Stomach (tissue), 9 donors: Measurements from ENCODE around the gene FGF4. TPM values are rescaled to one million over a fixed set of nuclear protein-coding genes. Genes with fewer than 3 reads are reported as not detected.

Experiments
- DNase-seq, 2 donors: peaks; one replicate each; pipeline versions ENCODE4 v3.0.0 to v3.0.0-alpha.2; 2013 to 2019
- H3K27ac ChIP-seq, 5 donors: fragments of 200-600 bp in 4 of 5; sonication (generic) in 4 of 5; one replicate each; pipeline ENCODE4 v1.5.1; 2013 to 2019; ENCODE audit warnings: mild to moderate bottlenecking in 1 of 5, moderate library complexity in 1 of 5
- H3K27me3 ChIP-seq, 3 donors: fragments of 200-600 bp; sonication (generic); one replicate each; pipeline ENCODE4 v1.5.1; 2017 to 2019; ENCODE audit warnings: mixed run types in 1 of 3
- H3K36me3 ChIP-seq, 4 donors: fragments of 200-600 bp; sonication (generic); 1 replicate in 3 of 4; 2 replicates in 1 of 4; pipeline ENCODE4 v1.5.1; 2016 to 2019
- H3K4me1 ChIP-seq, 4 donors: fragments of 200-600 bp; sonication (generic); one replicate each; pipeline ENCODE4 v1.5.1; 2016 to 2019
- H3K4me3 ChIP-seq, 4 donors: fragments of 200-600 bp; sonication (generic) in 3 of 4; one replicate each; pipeline ENCODE4 v1.5.1; 2016 to 2019; ENCODE audit warnings: mild to moderate bottlenecking in 1 of 4
- H3K9me3 ChIP-seq, 4 donors: fragments of 200-600 bp; sonication (generic); one replicate each; pipeline ENCODE4 v1.5.1; 2016 to 2019
- CTCF ChIP-seq, 7 experiments: fragments of 450-650 bp in 4 of 7; fragments of 200-600 bp in 3 of 7; sonication (generic) in 3 of 7; IDR thresholded peaks; one replicate each; pipeline ENCODE4 v1.5.1; 2016 to 2019; ENCODE audit warnings: antibody characterized with exemption in 7 of 7, control low read depth in 2 of 7, mild to moderate bottlenecking in 1 of 7
- EP300 ChIP-seq: sonication (generic); formaldehyde crosslinking; IDR thresholded peaks from one replicate; pipeline ENCODE4 v1.6.1; 2017; ENCODE audit warnings: antibody characterized with exemption
- POLR2A ChIP-seq, 4 donors: fragments of 450-650 bp; IDR thresholded peaks; one replicate each; pipeline ENCODE4 v1.6.1; 2016; ENCODE audit warnings: antibody characterized with exemption in 4 of 4, control low read depth in 2 of 4, mild to moderate bottlenecking in 1 of 4, moderate library complexity in 1 of 4
- POLR2AphosphoS5 ChIP-seq, 3 donors: sonication (generic); formaldehyde crosslinking; IDR thresholded peaks; one replicate each; pipeline ENCODE4 v1.6.1; 2016; ENCODE audit warnings: antibody characterized with exemption in 3 of 3
- WGBS, 5 donors: extraction: QIAGEN DNeasy Blood & Tissue Kit in 3 of 5; methylation state at CpG; one replicate each; pipeline versions ENCODE4 v1.1.5 to v1.1.7; 2013 to 2018; 5-methylcytosine and 5-hydroxymethylcytosine counted together
- intact Hi-C: fragments of 100-400 bp; cut with DNase I; formaldehyde crosslinking; loops from one replicate; pipeline ENCODE4 v1.15.1; 2023; ENCODE audit warnings: low total_unique reads
- polyA plus RNA-seq, 3 donors: library from polyadenylated mRNA; stranded (reverse); fragments of 200-250 nt; gene quantifications; one replicate each; pipeline ENCODE4 v1.2.3, GENCODE V29; 2013
- total RNA-seq, 5 donors: library from RNA; depleted of rRNA; stranded (reverse); fragments of >200 nt; gene quantifications; one replicate each; pipeline versions ENCODE4 v1.1.0 to v1.2.3, GENCODE V29; 2014 to 2016
- donor health status: healthy with polysubstance abuse.
- donor health status: Bipolar disorder and iron deficiency.
- donor health status: healthy.

FGF4 gene
- total and polyA plus RNA-seq, 8 donors, result not detected

GRCh38 chr11:69726019-69726418, 49.1 kb downstream of the FGF4 start:
- Histone ChIP-seq H3K4me1 (no peaks in the 10 kb centered on the region), H3K27ac (no peak overlapping the region), H3K27me3 (peaks cover 5 to 89% (median 20%) of the 10 kb centered on the region in 3 donors), H3K9me3 (no peaks in the 10 kb centered on the region), H3K4me3 (no peak overlapping the region), H3K36me3 (no peaks in the 10 kb centered on the region)
- TF ChIP-seq EP300 (no peak), CTCF (IDR thresholded peaks at IDR 0.05) (no peak), POLR2A (IDR thresholded peaks at IDR 0.05) (no peak), POLR2AphosphoS5 (IDR thresholded peaks at IDR 0.05) (no peak)
- intact Hi-C loops, result loop anchor here (10.0 kb wide), 1 partner anchor 149 kb away; no protein-coding TSS in a partner anchor
- WGBS, 5 donors, result 59 to 74% (median 70%) methylated on average over 8 to 9 of the region's 9 CpGs
- DNase-seq, result no peak

- Histone ChIP-seq H3K36me3 (no peaks in the 10 kb centered on the region), H3K27me3 (peaks cover 10 to 90% (median 41%) of the 10 kb centered on the region in 3 donors), H3K9me3 (no peaks in the 10 kb centered on the region), H3K4me3 (no peak overlapping the region), H3K4me1 (peaks cover 0 to 5% (median 0%) of the 10 kb centered on the region in 4 donors), H3K27ac (no peak overlapping the region)
- no peak for DNase-seq
- TF ChIP-seq POLR2AphosphoS5 (IDR thresholded peaks at IDR 0.05) (no peak), CTCF (IDR thresholded peaks at IDR 0.05) (no peak), POLR2A (IDR thresholded peaks at IDR 0.05) (no peak), EP300 (no peak)
- intact Hi-C loops, result loop anchor here (10.0 kb wide), 1 partner anchor 153 kb away; no protein-coding TSS in a partner anchor
- WGBS, 5 donors, result 31 to 49% (median 33%) methylated on average over 9 of the region's 9 CpGs
These were observed 53.4 kb downstream of the FGF4 start for GRCh38 chr11:69721745-69722144.

GRCh38 chr11:69721106-69721505, 54.0 kb downstream of the FGF4 start:
- 40 to 56% (median 45%) methylated on average over 14 of the region's 14 CpGs for WGBS, 5 donors
- no peak for TF ChIP-seq EP300
- no peak for TF ChIP-seq POLR2A (IDR thresholded peaks at IDR 0.05)
- H3K9me3 ChIP-seq, result no peaks in the 10 kb centered on the region
- H3K27me3 ChIP-seq, result peaks cover 10 to 90% (median 43%) of the 10 kb centered on the region in 3 donors
- H3K4me3 ChIP-seq, result no peak overlapping the region
- peaks cover 0 to 5% (median 0%) of the 10 kb centered on the region in 4 donors for H3K4me1 ChIP-seq
- intact Hi-C loops, result loop anchor here (10.0 kb wide), 1 partner anchor 154 kb away; no protein-coding TSS in a partner anchor
- H3K36me3 ChIP-seq, result no peaks in the 10 kb centered on the region
- DNase-seq, result no peak
- H3K27ac ChIP-seq, result no peak overlapping the region

Other genes starting within 250 kb of the FGF4 start
- gene CCND1, start 134.2 kb downstream of the FGF4 start, total RNA-seq, result 100 to 1,000 TPM in 3 of 5 donors, 10 to 100 TPM in 2; 24.1 to 293 (median 141) TPM
- 10 to 100 TPM; 17.6 to 44.6 (median 33.7) TPM for gene CCND1, start 134.2 kb downstream of the FGF4 start, polyA plus RNA-seq
- gene LTO1, start 100.0 kb downstream of the FGF4 start, total RNA-seq, result 100 to 1,000 TPM in 1 of 5 donors, 10 to 100 TPM in 3, 1 to 10 TPM in 1; 2.3 to 107 (median 37.6) TPM
- 10 to 100 TPM; 14.2 to 23.1 (median 22.6) TPM for gene LTO1, start 100.0 kb downstream of the FGF4 start, polyA plus RNA-seq
- not detected for gene FGF19, start 71.3 kb downstream of the FGF4 start, total RNA-seq
- gene FGF19, start 71.3 kb downstream of the FGF4 start, polyA plus RNA-seq, result not detected
- not detected for gene FGF3, start 44.1 kb upstream of the FGF4 start, total RNA-seq
- not detected for gene FGF3, start 44.1 kb upstream of the FGF4 start, polyA plus RNA-seq